Activated T-helper 1 cell treated with anti-CD3 and anti-CD28 coated beads, Interleukin-12 subunit alpha, Interleukin-12 subunit beta, Interleukin-2, Interleukin-4 antibody, amounts not matched to agents 30 ng/mL and 10 ng/mL and 1 ng/mL, durations not matched to agents 14 hours and 24 hours and 36 hours (primary cell): Measurements from ENCODE around the gene EIF4G1. TPM values are rescaled to one million over a fixed set of nuclear protein-coding genes. Genes with fewer than 3 reads are reported as not detected.
A peak's percentile ranks its signal among the peaks of the same experiment; 100 is the strongest.

Experiments
- DNase-seq: peaks from one replicate; pipeline ENCODE4 v3.0.0; 2021; ENCODE audit warnings: low spot score
- H3K27ac Mint-ChIP-seq: one replicate; pipeline ENCODE4 v1.8.0; 2021; ENCODE audit warnings: mild to moderate bottlenecking, mixed read lengths
- H3K27me3 Mint-ChIP-seq: one replicate; pipeline ENCODE4 v1.8.0; 2022; ENCODE audit warnings: mild to moderate bottlenecking, moderate library complexity, mixed read lengths; ENCODE audit not compliant: insufficient read depth
- H3K36me3 Mint-ChIP-seq: one replicate; pipeline ENCODE4 v1.8.0; 2021; ENCODE audit warnings: low read depth, mixed read lengths
- H3K4me1 Mint-ChIP-seq: one replicate; pipeline ENCODE4 v1.8.0; 2021; ENCODE audit warnings: low read depth, mixed read lengths
- H3K4me3 Mint-ChIP-seq: one replicate; pipeline ENCODE4 v1.8.0; 2021; ENCODE audit warnings: mild to moderate bottlenecking, moderate library complexity, mixed read lengths
- H3K9me3 Mint-ChIP-seq: one replicate; pipeline ENCODE4 v1.8.0; 2021; ENCODE audit warnings: mixed read lengths
- intact Hi-C: fragments of 100-400 bp; cut with micrococcal nuclease; formaldehyde crosslinking; loops from one replicate; pipeline ENCODE4 v1.15.1; 2024
- total RNA-seq: library from RNA; stranded (reverse); gene quantifications from 2 replicates; pipeline ENCODE4 v1.2.3, GENCODE V29; 2022

Gene EIF4G1
- total RNA-seq, 1 donor from 2014 or later = 706 TPM

DNA sequence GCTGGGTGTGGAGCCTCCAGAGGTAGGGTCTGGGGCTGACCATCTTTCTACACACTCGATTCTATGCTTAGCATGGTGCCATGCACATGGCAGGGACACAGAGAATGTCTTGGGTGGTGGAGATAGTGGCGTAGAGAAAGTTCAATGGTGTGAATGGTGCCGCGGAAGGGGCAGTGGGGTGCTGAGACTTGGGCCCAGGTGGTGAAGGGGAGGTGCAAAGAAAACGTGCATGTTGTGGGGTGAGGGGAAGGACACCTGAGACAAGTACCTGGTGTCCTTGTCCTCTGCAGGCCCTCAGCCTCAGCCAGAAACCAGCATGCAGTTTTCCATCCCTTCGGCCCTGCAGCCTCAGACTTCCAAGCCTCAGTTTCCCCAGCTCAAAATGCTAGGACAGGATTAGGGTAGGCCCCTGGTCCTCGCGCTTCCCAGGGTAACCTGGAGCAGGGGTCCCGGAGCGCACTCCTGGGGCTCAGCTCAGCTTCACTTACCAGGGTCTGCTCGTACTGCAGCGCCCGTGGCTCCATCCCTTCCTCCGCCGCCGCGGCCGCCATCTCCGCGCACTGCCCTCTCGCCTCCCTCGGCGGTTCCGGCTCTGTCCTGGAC, 46.6 kb downstream of the EIF4G1 start:
- no peak for DNase-seq
- Mint-ChIP-seq H3K9me3 (no peaks in the 10 kb centered on the region), H3K36me3 (peaks cover 17% of the 10 kb centered on the region), H3K4me1 (peaks cover 18% of the 10 kb centered on the region), H3K27me3 (peaks cover 10% of the 10 kb centered on the region), H3K4me3 (peak overlapping the region; percentile 86), H3K27ac (peak overlapping the region; percentile 75)
- intact Hi-C loops = loop anchor here (5.0 kb wide), 2 partner anchors 351 to 724 kb away; partner anchors contain the start of genes KLHL24 and MAGEF1

DNA sequence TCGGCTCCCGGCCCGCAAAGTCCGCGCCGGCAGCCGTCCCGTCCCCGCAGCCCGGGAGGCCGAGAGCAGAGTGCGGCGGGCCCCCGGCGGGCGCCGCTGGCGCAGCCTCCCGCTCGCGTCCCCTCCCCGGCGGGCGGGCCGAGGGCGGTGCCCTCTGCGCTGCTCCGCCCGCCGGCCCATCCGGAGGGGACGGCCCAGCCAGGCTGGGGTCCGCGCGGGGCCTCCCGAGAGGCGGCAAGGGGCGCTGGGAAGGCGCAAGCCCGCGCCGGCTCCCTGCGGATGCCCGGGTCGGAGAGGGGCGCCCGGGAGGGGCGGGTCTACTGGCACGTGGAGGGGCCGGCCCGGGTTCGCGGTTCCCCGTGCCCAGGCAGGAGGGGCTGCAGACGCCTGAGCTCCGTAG, 47.1 kb downstream of the EIF4G1 start, which contains the start of the genes CLCN2 and POLR2H:
CLCN2 (minus strand) TSS at position 74 of the 400 bp plus-strand sequence. CDS start 126 bp downstream, outside the sequence.
POLR2H (plus strand) TSS at position 179 of the 400 bp plus-strand sequence. CDS start 1,783 bp downstream, outside the sequence.
- Mint-ChIP-seq H3K4me3 (peak within 1 kb of the TSS; percentile 99), H3K36me3 (peaks cover 19% of the 10 kb centered on the region), H3K9me3 (no peaks in the 10 kb centered on the region), H3K27me3 (peaks cover 10% of the 10 kb centered on the region), H3K4me1 (peaks cover 18% of the 10 kb centered on the region), H3K27ac (peak within 1 kb of the TSS; percentile 99)
- DNase-seq = peak; percentile 40
- intact Hi-C loops = loop anchor here (5.0 kb wide), 2 partner anchors 351 to 724 kb away; partner anchors contain the start of genes KLHL24 and MAGEF1

DNA sequence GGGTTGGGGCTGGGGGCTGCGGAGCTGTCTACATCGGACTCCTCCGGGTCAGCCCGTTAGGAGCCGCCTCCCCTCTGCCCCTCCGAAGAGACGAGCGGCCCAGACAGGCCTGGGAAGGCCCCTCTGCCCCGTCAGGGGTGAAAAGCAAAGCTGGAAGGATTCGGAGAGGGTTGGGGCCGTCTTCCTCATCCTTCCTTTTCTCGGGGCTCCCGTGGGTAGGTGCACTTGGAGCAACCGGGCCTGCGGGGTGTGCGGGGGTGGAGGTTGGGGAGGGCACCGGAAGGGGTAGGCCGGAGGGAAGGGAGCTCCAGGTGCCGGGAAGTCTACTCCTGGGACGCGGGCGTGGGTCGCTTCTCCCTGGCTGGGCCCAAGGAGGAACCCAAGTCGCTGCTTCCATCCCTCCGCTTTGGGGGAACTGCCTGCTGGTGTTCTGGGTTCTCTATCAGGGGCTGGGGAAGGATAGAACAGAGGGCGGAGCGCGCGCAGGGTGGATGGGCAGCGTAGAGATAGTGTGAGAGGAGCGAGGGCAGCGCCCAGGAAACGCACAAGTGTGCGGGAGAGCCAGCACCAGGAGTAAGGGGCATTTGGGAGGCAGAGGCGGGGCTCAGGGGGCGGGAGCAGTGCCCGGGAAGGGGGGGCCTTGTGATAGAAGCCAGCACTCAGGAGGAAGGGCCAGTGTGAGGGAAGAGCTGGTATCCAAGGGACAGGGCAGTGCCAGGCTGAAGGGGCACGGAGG, 47.7 kb downstream of the EIF4G1 start:
- intact Hi-C loops = loop anchor here (1.0 to 5.0 kb wide), 8 partner anchors 183 to 921 kb away; partner anchors contain the start of genes ABCC5, AP2M1, KLHL24 and MAGEF1
- peaks cover 24% of the 10 kb centered on the region for H3K36me3 Mint-ChIP-seq
- peaks cover 18% of the 10 kb centered on the region for H3K4me1 Mint-ChIP-seq
- no peaks in the 10 kb centered on the region for H3K9me3 Mint-ChIP-seq
- peak overlapping the region; percentile 99 for H3K4me3 Mint-ChIP-seq
- DNase-seq = peak; percentile 20
- H3K27me3 Mint-ChIP-seq = peaks cover 10% of the 10 kb centered on the region
- H3K27ac Mint-ChIP-seq = peak overlapping the region; percentile 99

DNA sequence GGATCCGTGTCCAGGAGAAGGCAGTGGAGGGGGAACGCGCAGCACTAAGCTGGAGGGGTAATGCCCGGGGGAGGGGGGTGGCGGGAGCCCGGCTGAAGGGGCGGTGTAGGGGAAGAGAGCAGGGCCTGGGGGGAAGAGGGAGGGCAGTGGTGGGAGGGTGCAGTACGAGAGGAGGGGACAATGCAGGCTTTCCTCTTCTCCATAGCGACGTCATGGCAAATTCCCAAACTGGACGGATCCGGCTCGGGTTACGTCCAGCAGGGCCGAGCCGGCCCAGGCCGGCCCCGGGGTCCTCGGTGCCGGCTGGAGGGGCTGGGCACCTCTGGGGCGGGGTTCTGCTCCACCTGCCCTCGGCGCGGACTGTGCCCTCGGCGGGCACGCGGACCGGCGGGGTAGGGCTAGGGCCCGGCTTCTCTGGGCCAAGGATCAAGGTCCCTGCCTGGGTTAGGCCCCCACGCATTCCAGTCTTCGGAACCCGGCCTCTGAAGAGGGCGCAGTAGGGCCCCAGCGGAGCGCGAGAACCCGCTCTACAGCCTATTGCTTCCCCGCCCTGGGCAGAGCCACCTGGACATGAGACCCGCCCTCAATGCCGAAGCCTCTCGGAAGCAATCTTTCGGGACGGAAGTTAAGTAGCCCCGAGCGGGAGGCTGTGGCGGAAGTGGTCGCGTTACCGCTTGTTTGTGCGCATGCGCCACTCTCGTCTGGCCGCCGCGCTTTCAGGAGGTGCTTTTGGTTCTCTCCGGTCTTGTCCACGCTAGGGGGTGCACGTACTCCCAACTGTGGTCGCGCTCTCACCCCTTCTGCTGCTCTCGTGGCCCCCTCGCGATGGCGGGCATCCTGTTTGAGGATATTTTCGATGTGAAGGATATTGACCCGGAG, 48.5 kb downstream of the EIF4G1 start:
- peaks cover 31% of the 10 kb centered on the region for H3K36me3 Mint-ChIP-seq
- DNase-seq = peak; percentile 96
- H3K4me3 Mint-ChIP-seq = peak overlapping the region; percentile 100
- H3K4me1 Mint-ChIP-seq = peaks cover 21% of the 10 kb centered on the region
- intact Hi-C loops = loop anchor here (1.0 to 5.0 kb wide), 17 partner anchors 9 to 920 kb away; partner anchors contain the start of genes ABCC5, ABCF3, AP2M1 and EEF1AKMT4
- H3K9me3 Mint-ChIP-seq = no peaks in the 10 kb centered on the region
- peak overlapping the region; percentile 99 for H3K27ac Mint-ChIP-seq
- H3K27me3 Mint-ChIP-seq = peaks cover 10% of the 10 kb centered on the region

DNA sequence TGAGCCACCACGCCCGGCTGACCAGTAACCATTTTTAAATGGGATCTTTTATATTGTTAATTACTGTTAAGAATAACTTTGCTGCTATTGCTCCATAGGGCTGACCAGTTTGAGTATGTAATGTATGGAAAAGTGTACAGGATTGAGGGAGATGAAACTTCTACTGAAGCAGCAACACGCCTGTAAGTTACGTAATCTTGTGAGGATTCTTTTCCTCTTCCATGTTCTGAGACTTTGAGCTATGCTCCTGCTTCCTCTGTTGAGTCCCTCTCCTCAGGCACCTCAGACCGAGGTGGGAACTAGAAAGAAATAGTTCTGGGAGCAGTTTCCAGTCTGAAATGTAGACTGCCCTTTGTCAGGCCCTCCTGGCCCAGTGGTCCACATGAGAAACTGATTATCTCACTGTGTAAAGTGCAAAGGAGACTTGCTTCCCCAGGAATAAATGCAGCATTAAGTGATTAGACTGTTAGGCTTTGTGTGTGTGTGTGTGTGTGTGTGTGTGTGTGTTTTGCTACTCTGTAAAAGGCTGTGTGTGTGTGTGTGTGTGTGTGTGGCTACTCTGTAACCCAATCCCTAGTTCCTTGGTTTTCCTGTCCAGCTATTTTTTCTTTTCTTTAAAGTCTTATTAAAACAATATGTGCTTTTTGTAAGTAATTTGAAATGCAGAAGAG, 52.3 kb downstream of the EIF4G1 start:
- H3K9me3 Mint-ChIP-seq = no peaks in the 10 kb centered on the region
- no peak overlapping the region for H3K27ac Mint-ChIP-seq
- intact Hi-C loops = no loop called here
- no peak overlapping the region for H3K4me3 Mint-ChIP-seq
- no peaks in the 10 kb centered on the region for H3K27me3 Mint-ChIP-seq
- H3K4me1 Mint-ChIP-seq = peaks cover 23% of the 10 kb centered on the region
- no peak for DNase-seq
- H3K36me3 Mint-ChIP-seq = peaks cover 50% of the 10 kb centered on the region

DNA sequence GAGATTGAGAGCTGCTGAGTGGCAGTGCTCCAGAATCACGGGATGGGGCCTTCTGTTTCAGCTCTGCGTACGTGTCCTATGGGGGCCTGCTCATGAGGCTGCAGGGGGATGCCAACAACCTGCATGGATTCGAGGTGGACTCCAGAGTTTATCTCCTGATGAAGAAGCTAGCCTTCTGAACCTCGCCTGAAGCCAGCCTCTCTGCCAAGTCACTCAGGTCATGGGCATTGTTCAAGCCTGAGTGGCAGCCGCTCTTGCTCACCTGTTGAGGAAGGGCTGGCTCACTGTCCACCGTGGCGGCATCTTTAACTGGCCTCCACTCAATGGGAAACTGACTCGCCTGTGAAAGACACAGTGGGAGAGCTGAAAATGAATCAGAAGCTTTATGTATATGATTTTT, 53.7 kb downstream of the EIF4G1 start:
- H3K27ac Mint-ChIP-seq = peak overlapping the region; percentile 40
- intact Hi-C loops = no loop called here
- H3K4me1 Mint-ChIP-seq = peaks cover 24% of the 10 kb centered on the region
- H3K36me3 Mint-ChIP-seq = peaks cover 50% of the 10 kb centered on the region
- no peak overlapping the region for H3K4me3 Mint-ChIP-seq
- no peak for DNase-seq
- no peaks in the 10 kb centered on the region for H3K9me3 Mint-ChIP-seq
- H3K27me3 Mint-ChIP-seq = no peaks in the 10 kb centered on the region

DNA sequence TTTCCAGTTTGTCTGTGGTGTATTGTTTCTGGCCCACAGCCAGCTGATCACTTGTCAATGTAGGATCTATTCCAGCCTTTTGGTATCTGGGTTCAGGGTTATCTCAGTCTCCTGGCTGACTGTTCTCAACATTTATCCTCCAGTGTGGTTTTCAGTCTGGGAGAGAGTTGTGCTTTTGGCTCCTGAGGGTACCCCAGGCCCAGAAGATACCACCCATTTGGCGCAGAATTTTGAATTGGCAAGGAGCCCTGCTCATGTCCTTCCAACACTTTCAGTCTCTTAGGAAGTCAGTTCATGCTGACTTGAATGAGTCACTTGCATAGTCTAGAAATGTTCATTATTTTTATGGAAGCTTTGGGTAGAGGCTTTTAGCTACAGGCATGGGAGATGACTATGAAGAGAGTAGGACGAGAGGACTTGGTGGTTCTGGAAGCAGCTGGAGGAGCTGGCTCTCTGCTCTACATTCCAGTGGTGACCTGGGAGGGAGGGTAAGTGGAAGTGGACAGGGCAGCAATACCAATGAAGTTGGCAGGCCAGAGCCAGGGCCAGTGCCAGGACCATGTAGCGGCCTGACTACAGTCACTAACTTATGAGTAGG, 54.3 kb downstream of the EIF4G1 start:
- Mint-ChIP-seq H3K9me3 (no peaks in the 10 kb centered on the region), H3K4me1 (peaks cover 24% of the 10 kb centered on the region), H3K27ac (no peak overlapping the region), H3K4me3 (no peak overlapping the region), H3K27me3 (no peaks in the 10 kb centered on the region), H3K36me3 (peaks cover 45% of the 10 kb centered on the region)
- no peak for DNase-seq
- intact Hi-C loops = no loop called here

DNA sequence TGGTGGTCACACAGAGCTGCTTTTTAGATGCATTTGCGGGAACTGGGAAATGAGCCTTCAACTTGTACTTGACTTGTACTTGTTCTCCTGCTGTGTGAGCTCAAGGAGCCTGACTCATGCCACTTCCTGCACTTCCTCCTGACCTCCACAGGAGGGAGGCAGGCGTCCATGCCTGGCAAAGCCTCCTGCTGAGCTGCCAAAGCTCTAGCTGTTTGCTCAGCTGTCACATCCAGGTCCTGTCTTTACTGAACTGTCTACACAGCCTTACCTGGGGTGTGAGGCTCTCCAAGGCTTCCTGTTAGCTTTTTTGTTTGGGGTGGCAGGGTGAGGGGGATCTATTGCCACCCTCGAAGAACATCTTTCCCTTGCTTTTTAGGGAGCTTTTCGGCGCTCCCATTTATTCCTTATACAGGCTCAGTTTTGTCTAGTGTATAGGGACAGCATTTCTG, 57.2 kb downstream of the EIF4G1 start:
- DNase-seq = peak; percentile 44
- peaks cover 20% of the 10 kb centered on the region for H3K27me3 Mint-ChIP-seq
- intact Hi-C loops = loop anchor here (1.0 kb wide), 2 partner anchors 142 to 173 kb away; no protein-coding TSS in a partner anchor
- H3K36me3 Mint-ChIP-seq = peaks cover 31% of the 10 kb centered on the region
- H3K27ac Mint-ChIP-seq = no peak overlapping the region
- no peaks in the 10 kb centered on the region for H3K9me3 Mint-ChIP-seq
- no peak overlapping the region for H3K4me3 Mint-ChIP-seq
- peaks cover 11% of the 10 kb centered on the region for H3K4me1 Mint-ChIP-seq

DNA sequence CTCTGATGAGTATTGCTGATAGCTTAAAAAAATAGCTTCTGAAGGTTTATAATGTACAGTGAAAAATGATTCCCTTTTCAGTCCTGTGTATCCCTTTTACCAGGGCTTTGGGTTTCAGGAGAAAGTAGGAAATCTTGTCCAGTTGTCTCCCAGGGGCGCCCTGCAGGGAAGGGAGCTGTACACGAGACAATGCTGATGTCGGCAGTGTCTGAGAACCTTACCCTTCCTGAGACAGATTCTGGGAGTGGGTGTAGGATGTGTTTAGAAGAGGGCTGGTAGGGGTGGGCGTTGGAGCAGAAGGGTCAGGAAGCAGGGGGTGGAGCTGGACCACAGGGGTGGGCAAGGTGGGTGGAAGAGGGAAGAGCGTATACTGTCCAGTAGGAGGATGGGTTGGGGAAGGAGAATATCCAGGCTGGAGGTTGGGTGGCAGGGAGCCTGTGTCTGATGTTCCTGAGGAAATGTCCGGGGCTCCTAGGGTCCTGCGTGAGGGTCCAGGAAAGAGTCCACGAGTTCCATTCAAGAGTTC, 58.0 kb downstream of the EIF4G1 start:
- H3K4me1 Mint-ChIP-seq = peaks cover 11% of the 10 kb centered on the region
- no peak overlapping the region for H3K4me3 Mint-ChIP-seq
- no peaks in the 10 kb centered on the region for H3K9me3 Mint-ChIP-seq
- H3K36me3 Mint-ChIP-seq = peaks cover 23% of the 10 kb centered on the region
- peaks cover 28% of the 10 kb centered on the region for H3K27me3 Mint-ChIP-seq
- DNase-seq = no peak
- intact Hi-C loops = no loop called here
- H3K27ac Mint-ChIP-seq = no peak overlapping the region

DNA sequence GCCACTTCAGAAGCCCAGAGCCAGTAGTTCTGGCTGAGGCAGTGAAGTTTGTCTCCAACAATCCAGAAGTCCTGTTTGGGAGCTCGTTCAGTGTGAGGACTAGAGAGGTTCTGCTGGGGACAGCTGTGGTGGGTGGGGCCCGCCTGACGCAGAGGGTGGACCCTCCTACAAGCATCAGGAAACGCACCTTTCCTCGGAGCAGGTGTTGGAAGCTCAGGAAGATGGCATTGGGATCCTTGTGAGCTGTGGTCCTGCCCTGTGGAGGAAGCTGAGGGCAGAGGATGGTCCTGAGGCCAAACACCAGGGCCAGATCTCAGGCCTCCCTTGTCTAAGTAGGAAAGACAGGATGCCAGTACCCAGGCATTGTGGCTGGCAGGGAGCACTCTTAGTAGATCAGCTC, 58.5 kb downstream of the EIF4G1 start:
- no peak overlapping the region for H3K27ac Mint-ChIP-seq
- intact Hi-C loops = no loop called here
- peaks cover 7% of the 10 kb centered on the region for H3K4me1 Mint-ChIP-seq
- peaks cover 33% of the 10 kb centered on the region for H3K27me3 Mint-ChIP-seq
- no peak for DNase-seq
- H3K36me3 Mint-ChIP-seq = peaks cover 19% of the 10 kb centered on the region
- H3K4me3 Mint-ChIP-seq = no peak overlapping the region
- no peaks in the 10 kb centered on the region for H3K9me3 Mint-ChIP-seq

DNA sequence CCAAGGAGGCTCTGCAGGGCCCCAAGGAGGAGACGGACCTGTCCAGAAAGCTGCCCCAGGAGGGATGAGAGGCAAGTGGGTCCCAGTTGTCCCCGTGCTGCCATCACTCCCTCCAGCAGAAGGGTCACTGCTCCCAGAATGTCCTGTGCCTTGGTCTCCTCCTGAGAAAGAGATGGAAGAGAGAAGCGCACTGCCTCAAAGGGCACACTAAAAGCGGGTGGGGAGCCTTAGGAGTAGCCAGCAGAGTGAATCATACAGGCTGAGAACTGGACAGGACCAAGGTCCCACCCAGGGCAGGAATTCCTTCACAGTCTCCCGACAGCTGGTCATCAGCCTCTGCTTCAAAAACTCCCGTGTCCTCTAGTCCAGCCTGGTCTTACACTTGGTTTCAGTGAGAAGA, 59.0 kb downstream of the EIF4G1 start:
- H3K4me1 Mint-ChIP-seq = peaks cover 5% of the 10 kb centered on the region
- no peak overlapping the region for H3K27ac Mint-ChIP-seq
- DNase-seq = no peak
- H3K27me3 Mint-ChIP-seq = peaks cover 38% of the 10 kb centered on the region
- no peaks in the 10 kb centered on the region for H3K9me3 Mint-ChIP-seq
- H3K4me3 Mint-ChIP-seq = no peak overlapping the region
- intact Hi-C loops = no loop called here
- H3K36me3 Mint-ChIP-seq = peaks cover 15% of the 10 kb centered on the region
